GM10847 (cell line): ENCODE measurements around the gene NUP50.

Experiments
- POLR2A ChIP-seq: IDR thresholded peaks from 2 replicates; pipeline ENCODE4 v1.6.1; 2011; ENCODE audit not compliant: insufficient read length; ENCODE audit errors: extremely low read depth

The NUP50 gene

DNA sequence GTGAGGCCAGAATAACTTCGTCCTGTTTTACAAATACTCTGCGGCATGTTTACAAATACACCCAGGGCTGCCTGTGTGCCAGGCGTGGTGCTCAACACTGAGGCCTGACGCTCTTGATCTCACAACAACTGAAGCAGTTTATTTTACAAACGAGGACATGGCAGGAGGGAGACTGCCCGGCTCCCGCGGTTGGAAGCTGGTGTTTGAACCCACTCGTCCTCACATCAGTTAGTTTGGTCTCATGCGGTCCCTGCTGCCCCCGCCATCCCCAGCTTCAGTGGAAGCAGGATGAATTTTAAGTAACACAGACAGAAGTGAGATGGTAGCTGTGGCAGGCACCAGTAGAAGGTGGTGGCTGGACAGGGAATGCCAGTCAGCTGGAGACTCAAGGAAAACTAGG, 60.6 kb downstream of the NUP50 start:
- no peak for TF ChIP-seq POLR2A

- TF ChIP-seq POLR2A: no peak
Observed at GRCh38 chr22:45224988-45225731, 61.4 kb downstream of the NUP50 start.

GRCh38 chr22:45225732-45226502, 62.2 kb downstream of the NUP50 start:
- TF ChIP-seq POLR2A: no peak

GRCh38 chr22:45226503-45227186, 62.9 kb downstream of the NUP50 start:
- no peak for TF ChIP-seq POLR2A

DNA sequence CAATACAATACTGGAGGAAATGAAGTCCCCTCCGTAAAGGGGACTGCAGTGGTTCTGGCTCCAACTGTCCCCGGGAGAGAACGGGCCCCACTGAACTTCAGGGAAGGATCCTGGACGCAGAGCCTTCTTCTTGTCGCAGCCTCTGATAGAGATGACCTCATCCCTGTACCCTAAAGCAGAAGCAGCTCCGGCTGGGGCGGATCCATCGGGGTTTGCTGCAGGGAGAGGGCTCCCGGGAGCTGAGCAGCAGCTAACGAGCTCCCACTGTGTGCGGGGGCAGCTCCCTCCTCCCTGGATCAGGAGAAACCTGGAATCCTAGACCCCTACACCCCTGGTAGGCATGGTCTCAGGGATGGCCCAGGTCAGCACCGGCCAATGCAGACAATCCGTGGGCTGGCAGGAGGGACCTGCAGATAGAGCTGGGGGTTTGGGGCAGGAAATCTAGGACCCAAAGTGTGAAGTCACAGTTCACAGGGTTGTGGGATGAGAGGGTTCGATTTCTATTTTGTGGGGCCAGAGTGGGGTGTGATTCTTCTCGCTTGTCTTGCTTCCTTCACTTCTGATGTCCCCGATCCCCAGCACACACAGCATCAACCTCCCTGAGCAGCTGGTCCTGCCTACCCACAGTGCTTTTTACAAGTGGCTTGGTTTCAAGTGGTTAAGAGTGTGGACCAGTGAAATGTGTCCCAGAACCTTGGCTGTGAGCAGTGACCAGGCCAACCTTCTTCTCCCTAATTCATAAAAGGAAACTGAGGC, 64.1 kb downstream of the NUP50 start:
- no peak for TF ChIP-seq POLR2A

DNA sequence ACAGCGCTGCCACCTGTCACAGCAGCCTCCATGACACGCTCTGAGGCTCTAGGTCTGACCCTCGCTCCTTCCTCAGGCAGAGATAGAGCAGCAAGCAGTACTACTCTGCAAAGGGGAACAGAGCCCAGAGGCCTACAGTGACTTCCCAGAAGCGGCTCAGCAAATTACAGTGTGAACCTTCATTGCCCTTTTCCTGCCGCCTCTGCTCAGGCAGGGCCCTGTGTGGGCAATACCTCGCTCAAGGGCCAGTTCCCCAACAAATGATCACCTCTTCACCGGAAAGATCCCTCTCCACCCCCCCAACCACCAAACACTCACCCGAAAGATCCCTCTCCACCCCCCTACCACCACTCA, 64.7 kb downstream of the NUP50 start:
- TF ChIP-seq POLR2A: no peak

- TF ChIP-seq POLR2A: no peak
Observed at GRCh38 chr22:45229181-45229580, 65.5 kb downstream of the NUP50 start.

DNA sequence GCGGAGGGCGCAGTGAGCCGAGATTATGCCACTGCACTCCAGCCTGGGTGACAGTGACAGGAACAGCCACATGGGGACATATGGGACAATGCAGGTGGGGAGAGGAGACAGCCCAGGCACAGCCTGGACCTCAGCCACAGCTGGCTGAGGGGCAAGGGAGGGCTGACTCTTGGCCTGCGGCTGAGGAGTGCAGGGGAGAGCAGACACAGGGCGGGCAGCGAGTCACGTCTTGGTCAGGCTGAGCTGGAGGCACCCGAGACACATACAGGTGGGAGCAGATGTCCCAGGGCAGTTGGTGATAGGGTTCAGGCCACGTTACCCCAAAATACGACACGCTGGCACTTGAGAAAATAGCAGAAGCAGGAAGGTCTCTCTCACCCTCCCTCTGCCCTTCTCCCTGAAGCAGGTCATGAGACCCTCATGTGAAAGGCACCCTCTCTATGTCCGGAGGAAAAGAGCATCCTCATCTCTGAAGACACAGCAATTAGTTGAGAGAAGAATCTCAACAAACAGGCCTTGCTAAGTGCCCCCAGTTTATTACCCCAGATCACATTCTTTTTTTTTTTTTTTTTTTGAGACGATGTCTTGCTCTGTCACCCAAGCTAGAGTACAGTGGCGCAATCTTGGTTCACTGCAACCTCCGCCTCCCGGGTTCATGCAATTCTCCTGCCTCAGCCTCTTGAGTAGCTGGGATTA, 66.4 kb downstream of the NUP50 start:
- no peak for TF ChIP-seq POLR2A

GRCh38 chr22:45231293-45231692, 67.6 kb downstream of the NUP50 start:
- no peak for TF ChIP-seq POLR2A

DNA sequence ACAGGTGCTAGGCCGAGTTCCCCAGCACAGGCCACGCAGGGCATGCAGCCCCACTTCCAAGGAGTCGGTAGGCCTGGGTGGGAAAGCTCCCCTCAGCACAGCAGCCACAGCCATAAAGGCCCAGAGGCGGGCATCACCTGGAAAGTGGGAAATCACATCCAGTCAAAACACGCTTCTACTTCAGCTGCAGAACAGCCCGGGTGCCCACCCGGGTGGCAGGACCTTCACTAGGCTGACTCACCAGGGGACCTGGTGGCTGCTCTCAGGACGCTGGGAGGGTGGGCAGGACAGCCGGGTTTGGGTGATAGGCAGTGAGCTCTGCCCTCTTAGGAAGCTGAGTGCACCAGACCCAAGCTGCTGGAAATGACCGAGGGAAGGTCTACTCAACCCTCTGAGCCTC, 69.7 kb downstream of the NUP50 start:
- TF ChIP-seq POLR2A: no peak

GRCh38 chr22:45233827-45234226, 70.1 kb downstream of the NUP50 start:
- no peak for TF ChIP-seq POLR2A

DNA sequence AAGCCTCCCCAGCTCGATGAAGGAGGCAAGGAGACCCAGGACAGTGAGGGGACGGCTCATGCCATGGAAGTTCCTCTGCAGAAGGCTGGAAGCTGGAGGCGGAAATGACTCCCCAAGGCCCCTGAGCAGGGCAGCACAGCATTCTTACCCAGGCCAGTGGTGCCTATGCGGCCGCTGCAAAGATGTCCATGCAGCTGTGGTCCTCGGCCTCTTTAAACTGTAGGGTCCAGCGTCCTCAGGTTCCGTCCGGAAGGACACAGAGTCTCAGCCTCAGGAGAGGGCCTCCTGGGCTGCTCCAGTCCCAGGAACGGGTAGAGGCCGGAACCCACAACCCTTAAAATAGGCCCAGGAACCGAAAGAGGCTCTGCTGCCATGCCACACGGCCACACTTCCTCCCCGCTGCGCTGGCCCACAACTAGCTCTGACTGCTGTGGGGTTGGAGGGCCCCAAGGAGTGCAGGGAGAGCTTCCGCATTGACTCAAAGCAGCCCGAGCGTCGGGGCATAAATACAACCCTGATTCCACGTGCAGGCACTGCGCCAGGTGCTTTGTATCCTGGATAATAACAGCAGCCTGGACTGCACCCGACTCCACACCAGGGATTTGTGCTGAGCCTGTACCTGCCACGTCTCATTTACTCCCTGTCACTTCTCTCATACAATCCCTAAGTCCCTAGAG, 71.5 kb downstream of the NUP50 start:
- peak; percentile 31 for TF ChIP-seq POLR2A

DNA sequence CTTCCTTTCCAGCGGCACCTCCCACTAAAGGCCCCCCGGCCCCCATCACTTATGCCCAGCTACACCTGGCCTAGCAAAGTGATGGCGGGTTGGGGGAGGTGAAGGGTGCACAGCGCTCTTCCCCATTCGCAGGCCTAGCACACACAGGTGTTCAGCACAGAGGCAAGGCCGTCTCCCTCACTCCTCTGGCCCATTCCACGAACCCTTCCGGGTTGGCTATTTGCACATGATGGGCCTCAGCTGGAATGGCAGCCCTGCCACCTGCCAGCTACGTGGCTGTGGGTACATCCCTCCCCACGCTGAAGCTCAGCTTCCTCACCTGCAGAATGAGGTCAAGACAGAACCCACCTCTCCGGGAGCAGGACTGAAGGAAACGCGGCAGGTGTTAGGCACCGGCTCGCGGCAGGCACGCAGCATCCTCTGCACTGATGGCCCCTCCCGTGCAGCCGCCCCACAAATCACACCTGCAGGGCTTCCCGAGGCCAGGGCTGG, 72.2 kb downstream of the NUP50 start:
- no peak for TF ChIP-seq POLR2A

DNA sequence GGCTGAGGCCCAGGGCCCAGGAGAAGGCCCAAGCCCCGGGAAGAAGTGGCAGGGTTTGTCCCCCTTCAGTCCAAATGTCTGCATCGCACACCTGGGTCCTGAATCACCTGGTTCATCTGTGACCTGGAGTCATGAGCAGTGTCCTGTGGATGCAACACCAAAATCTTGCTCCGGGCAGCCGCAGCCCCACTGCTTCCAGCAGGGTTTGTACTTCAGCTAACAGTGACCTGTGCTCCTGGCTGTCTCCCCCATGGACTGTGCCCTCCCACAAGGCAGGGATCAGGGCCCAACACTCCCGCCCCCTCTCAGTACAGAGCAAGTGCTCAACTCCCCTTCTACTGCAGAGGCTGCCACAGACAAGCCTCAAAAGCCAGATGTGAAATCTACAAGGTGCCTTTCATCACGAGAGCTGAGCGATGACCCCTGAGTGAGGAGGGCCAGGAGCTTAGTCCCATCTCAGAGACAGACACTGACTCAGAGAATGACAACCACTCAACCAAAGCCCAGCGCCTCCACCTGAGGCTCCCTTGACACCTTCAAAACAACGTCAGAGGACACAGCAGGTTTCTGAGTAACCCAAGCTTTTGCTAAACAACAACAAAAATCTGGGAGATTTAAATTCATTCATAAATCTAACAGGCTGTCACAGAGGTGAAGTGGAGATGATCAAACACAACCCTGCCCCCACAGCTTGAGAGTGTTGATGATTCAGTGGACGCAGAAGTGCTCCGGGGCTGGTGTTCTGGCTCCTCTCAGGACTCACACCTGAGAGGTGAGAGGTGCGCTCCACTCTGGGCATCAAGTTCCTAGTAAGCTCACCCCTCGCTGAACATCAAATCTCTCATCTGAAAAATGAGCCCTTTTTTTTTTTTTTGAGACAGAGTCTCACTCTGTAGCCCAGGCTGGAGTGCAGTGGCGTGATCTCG, 73.6 kb downstream of the NUP50 start:
- no peak for TF ChIP-seq POLR2A
